HepG2 (cell line): ENCODE data around the gene RNF5. TPM values are rescaled to one million over a fixed set of nuclear protein-coding genes. Genes with fewer than 3 reads are reported as not detected.

Source experiments
- ATAC-seq: fragments of 200-7000 bp; cut with Tn5 transposase; 3 replicates; pipeline ENCODE4 v1.9.1; 2020; ENCODE audit warnings: mild to moderate bottlenecking, moderate library complexity
- BruUV-seq: library from RNA; stranded (reverse); fragments of 400-500 nt; replicated peaks from 2 replicates; lab custom pipeline; 2021; lab: Mats Ljungman, UMichigan
- CTCF ChIA-PET: fragments of 300-600 bp; formaldehyde crosslinking; extraction: SDS; loops from one replicate; lab custom pipeline; 2021; ENCODE audit warnings: low total read pairs, inconsistent platforms, low intra/inter-chr PET ratio; lab: Yijun Ruan, JAX
- POLR2A ChIA-PET: fragments of 350-600 bp; sonication (Branson Sonifier 250); formaldehyde crosslinking; loops from one replicate; lab custom pipeline; 2020; ENCODE audit warnings: antibody characterized with exemption, inconsistent platforms; lab: Yijun Ruan, JAX
- DNase-seq: peaks from one replicate; pipeline ENCODE4 v3.0.0-alpha.2; 2015; ENCODE audit warnings: low spot score
- FAIRE-seq: peaks from 3 replicates; lab custom pipeline; 2011; peaks lifted over from hg19 to GRCh38; lab: Jason Lieb, UNC
- H2AFZ ChIP-seq: one replicate; pipeline ENCODE4 v1.6.1; 2011; ENCODE audit warnings: low read length, inconsistent platforms
- H3K27ac ChIP-seq: fragments of 300-600 bp; 3 replicates; pipeline ENCODE4 v1.8.0; 2011; ENCODE audit warnings: mixed run types, mild to moderate bottlenecking, mixed read lengths, low read length, inconsistent platforms; ENCODE audit not compliant: insufficient read depth; ENCODE audit errors: extremely low read length
- H3K27me3 ChIP-seq, 2 experiments: fragments of 200-600 bp in 1 of 2; 2 replicates in 1 of 2; 3 replicates in 1 of 2; pipeline versions ENCODE4 v1.6.0 to v1.8.0; 2011; ENCODE audit warnings: low read length in 2 of 2, mild to moderate bottlenecking in 2 of 2, moderate library complexity in 2 of 2, inconsistent platforms in 1 of 2; ENCODE audit not compliant: insufficient read depth in 2 of 2, control insufficient read depth in 1 of 2
- H3K36me3 ChIP-seq, 2 experiments: fragments of 200-600 bp in 1 of 2; replicated peaks in 1 of 2; 2 replicates in 1 of 2; 3 replicates in 1 of 2; pipeline versions ENCODE4 v1.5.1 to v1.8.0; 2011; ENCODE audit warnings: low read length in 2 of 2, inconsistent platforms in 1 of 2; ENCODE audit not compliant: insufficient read depth in 2 of 2, control insufficient read depth in 1 of 2
- H3K4me1 ChIP-seq: 2 replicates; pipeline ENCODE4 v1.5.1; 2012; ENCODE audit warnings: low read length, inconsistent platforms; ENCODE audit not compliant: insufficient read depth
- H3K4me2 ChIP-seq: 2 replicates; pipeline ENCODE4 v1.6.0; 2011; ENCODE audit warnings: low read depth, low read length, inconsistent platforms
- H3K4me3 ChIP-seq, 3 experiments: fragments of 200-600 bp in 1 of 3; sonication (generic), shearing (Covaris generic) in 1 of 3; replicated peaks in 1 of 3; 2 replicates each; pipeline ENCODE4 v1.5.1; 2011 to 2016; ENCODE audit warnings: low read length in 3 of 3, inconsistent platforms in 2 of 3, low read depth in 2 of 3, mild to moderate bottlenecking in 2 of 3, control low read depth in 1 of 3, mixed read lengths in 1 of 3; ENCODE audit not compliant: insufficient read depth in 1 of 3
- H3K79me2 ChIP-seq: one replicate; pipeline ENCODE4 v1.6.1; 2011; ENCODE audit warnings: low read length, inconsistent platforms; ENCODE audit not compliant: insufficient read depth
- H3K9ac ChIP-seq: 2 replicates; pipeline ENCODE4 v1.6.0; 2011; ENCODE audit warnings: mild to moderate bottlenecking, low read depth, low read length, inconsistent platforms; ENCODE audit not compliant: insufficient read depth
- H3K9me3 ChIP-seq: 2 replicates; pipeline ENCODE4 v1.5.1; 2012; ENCODE audit warnings: mild to moderate bottlenecking, low read length
- H4K20me1 ChIP-seq: 2 replicates; pipeline ENCODE4 v1.6.0; 2011; ENCODE audit warnings: inconsistent platforms, mild to moderate bottlenecking, low read length, moderate library complexity; ENCODE audit not compliant: insufficient read depth
- DNMT1 ChIP-seq: sonication (generic); formaldehyde crosslinking; IDR thresholded peaks from 2 replicates; pipeline ENCODE4 v1.5.1; 2020; ENCODE audit warnings: mild to moderate bottlenecking, missing genetic modification reagents
- HOMEZ ChIP-seq: IDR thresholded peaks from 2 replicates; pipeline ENCODE4 v1.6.1; 2016; ENCODE audit warnings: low read depth
- MBNL3 ChIP-seq: fragments of 250-450 bp; sonication (Bioruptor Pico); conservative IDR thresholded peaks from 2 replicates; pipeline ENCODE4 v1.8.0; 2022; ENCODE audit warnings: mild to moderate bottlenecking, inconsistent platforms
- RBFOX2 ChIP-seq: fragments of 200-400 bp; formaldehyde crosslinking; IDR thresholded peaks from 2 replicates; pipeline ENCODE4 v1.6.1; 2017; ENCODE audit warnings: low read depth, mild to moderate bottlenecking, low read length
- REL ChIP-seq: sonication (generic); formaldehyde crosslinking; conservative IDR thresholded peaks from 2 replicates; pipeline ENCODE4 v1.8.0; 2022; ENCODE audit warnings: mild to moderate bottlenecking, missing genetic modification reagents, moderate library complexity
- SKI ChIP-seq: fragments of 450-650 bp; IDR thresholded peaks from one replicate; pipeline ENCODE4 v1.6.1; 2018; ENCODE audit warnings: mild to moderate bottlenecking; ENCODE audit not compliant: partially characterized antibody
- ZFP36L2 ChIP-seq: sonication (generic); formaldehyde crosslinking; IDR thresholded peaks from 2 replicates; pipeline ENCODE4 v1.4.0; 2020; ENCODE audit warnings: missing genetic modification reagents
- ZFP37 ChIP-seq: sonication (generic); formaldehyde crosslinking; IDR thresholded peaks from 2 replicates; pipeline ENCODE4 v1.4.0; 2020; ENCODE audit warnings: missing genetic modification reagents, borderline replicate concordance
- ZNF282 ChIP-seq: fragments of 450-650 bp; IDR thresholded peaks from 2 replicates; pipeline ENCODE4 v1.6.1; 2018; ENCODE audit not compliant: partially characterized antibody
- ZNF564 ChIP-seq: sonication (generic); formaldehyde crosslinking; IDR thresholded peaks from 2 replicates; pipeline ENCODE4 v1.8.1; 2023; ENCODE audit warnings: mild to moderate bottlenecking, missing genetic modification reagents
- ZNF747 ChIP-seq: sonication (generic); formaldehyde crosslinking; IDR thresholded peaks from 2 replicates; pipeline ENCODE4 v1.8.1; 2023; ENCODE audit warnings: missing genetic modification reagents, mild to moderate bottlenecking, borderline replicate concordance
- WGBS: methylation state at CpG from one replicate; pipeline ENCODE4 v1.1.6; 2017; ENCODE audit warnings: low lambda C conversion rate; 5-methylcytosine and 5-hydroxymethylcytosine counted together
- in situ Hi-C: cut with HindIII; loops from 2 replicates; pipeline ENCODE4 v1.10.0; 2017; ENCODE audit warnings: low pct_unique_long_range_greater_than_20kb; ENCODE audit not compliant: extremely low pct_ligation_motif_present
- intact Hi-C: fragments of 100-400 bp; cut with micrococcal nuclease; formaldehyde crosslinking; loops from one replicate; pipeline ENCODE4 v1.10.0; 2022; ENCODE audit not compliant: unreplicated experiment
- polyA plus RNA-seq, 8 experiments: library from polyadenylated mRNA; depleted of rRNA in 3 of 8; stranded (reverse) in 7 of 8; unstranded in 1 of 8; fragments of >200 nt; fragmentation: Illumina TruSeq in 4 of 8; extraction: Trizol in 4 of 8; gene quantifications; 2 replicates each; pipeline versions ENCODE4 v1.2.1 to v1.2.3, GENCODE V29; 2011 to 2016; ENCODE audit warnings: low read depth in 4 of 8, missing spikeins in 1 of 8, mixed read lengths in 1 of 8; ENCODE audit not compliant: insufficient read depth in 1 of 8
- total RNA-seq, 5 experiments: library from RNA; depleted of rRNA; stranded (reverse); fragments of >200 nt; fragmentation: Illumina TruSeq; extraction: Trizol; gene quantifications; 2 replicates each; pipeline ENCODE4 v1.2.3, GENCODE V29; 2016; ENCODE audit warnings: low read depth in 1 of 5

Gene RNF5
- total and polyA plus RNA-seq, 2 of the 13 experiments (the other 11 are each of a cell fraction or from before 2014, with no cell fraction given): 98.0 to 131 TPM

- Histone ChIP-seq H3K4me2 (no peak overlapping the region), H3K27me3 (peaks cover 13 to 63% of the 10 kb centered on the region in 2 experiments; a peak in 4 of 5 replicates), H4K20me1 (no peaks in the 10 kb centered on the region)
- TF ChIP-seq SKI (no peak), ZNF747 (CRISPR knock-in tag) (no peak), ZFP37 (CRISPR knock-in tag) (no peak), ZFP36L2 (CRISPR knock-in tag) (no peak), REL (CRISPR knock-in tag) (no peak), RBFOX2 (no peak), ZNF564 (CRISPR knock-in tag) (no peak), DNMT1 (CRISPR knock-in tag) (no peak), ZNF282 (no peak), HOMEZ (no peak), MBNL3 (CRISPR knock-in tag) (no peak)
- TF ChIP-seq, all 625 proteins: peak for 0
- intact Hi-C loops: no loop called here
- in situ Hi-C loops: no loop called here
- Histone ChIP-seq H3K27ac (no peak overlapping the region), H3K36me3 (no peaks in the 10 kb centered on the region), H2AFZ (no peak overlapping the region), H3K9ac (no peak overlapping the region), H3K4me3 (no peak overlapping the region), H3K79me2 (no peaks in the 10 kb centered on the region), H3K4me1 (no peaks in the 10 kb centered on the region), H3K9me3 (no peaks in the 10 kb centered on the region)
- ATAC-seq (no peak), FAIRE-seq (no peak), DNase-seq (no peak)
- BruUV-seq: no TSS peak
- POLR2A ChIA-PET: no interaction called here
- CTCF ChIA-PET: no interaction called here
- 31% methylated on average over 10 of the region's 10 CpGs for WGBS
These were observed 38.1 kb downstream of the RNF5 start for GRCh38 chr6:32216285-32216684.
